ENCODE results near the gene SLC1A1.
"Not testable (repeated sequence)": the region's sequence is repeated elsewhere in the genome, so short reads cannot be mapped to it uniquely, and the experiment has no call there.

SLC1A1 gene

DNA sequence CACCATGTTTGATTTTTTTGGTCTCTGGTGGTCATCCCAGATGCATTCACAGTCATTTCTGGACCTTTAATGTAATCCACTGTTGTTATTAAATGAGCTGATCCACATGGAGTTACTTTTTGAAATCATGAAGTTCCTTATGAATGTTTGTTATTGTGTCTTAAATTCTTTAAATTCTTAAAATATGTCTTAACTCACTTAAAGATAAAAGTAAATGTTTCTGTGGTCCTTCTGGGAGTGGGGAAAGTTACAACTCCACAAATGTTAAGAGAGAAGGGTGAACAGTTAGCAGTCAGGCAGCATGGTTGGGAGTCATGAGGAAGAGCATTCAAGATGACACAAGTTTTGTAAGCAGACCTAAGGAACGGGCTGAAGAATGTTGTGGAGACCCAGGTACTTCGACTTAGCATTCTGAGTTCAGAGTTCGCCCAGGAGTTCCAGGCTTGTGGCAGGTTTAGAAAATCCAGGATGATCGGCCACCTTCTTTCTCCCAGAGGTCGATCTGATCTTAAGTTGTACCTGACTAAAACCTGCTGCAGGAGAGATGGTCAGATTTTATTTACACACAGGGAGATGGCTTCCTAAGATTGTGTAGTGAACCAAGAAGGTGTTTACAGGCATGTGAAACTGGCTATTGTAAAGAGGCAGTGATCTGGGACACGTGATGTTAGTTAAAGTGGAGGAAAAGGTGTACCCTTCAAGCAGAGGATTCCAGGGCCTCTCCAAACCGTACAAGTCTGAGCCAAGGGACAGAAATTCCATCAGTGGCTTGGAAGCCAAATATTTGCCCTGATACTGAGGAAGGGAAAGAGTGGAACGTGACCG, 17.2 kb downstream of the SLC1A1 start:
- peak; percentile 69 for DNase-seq

DNA sequence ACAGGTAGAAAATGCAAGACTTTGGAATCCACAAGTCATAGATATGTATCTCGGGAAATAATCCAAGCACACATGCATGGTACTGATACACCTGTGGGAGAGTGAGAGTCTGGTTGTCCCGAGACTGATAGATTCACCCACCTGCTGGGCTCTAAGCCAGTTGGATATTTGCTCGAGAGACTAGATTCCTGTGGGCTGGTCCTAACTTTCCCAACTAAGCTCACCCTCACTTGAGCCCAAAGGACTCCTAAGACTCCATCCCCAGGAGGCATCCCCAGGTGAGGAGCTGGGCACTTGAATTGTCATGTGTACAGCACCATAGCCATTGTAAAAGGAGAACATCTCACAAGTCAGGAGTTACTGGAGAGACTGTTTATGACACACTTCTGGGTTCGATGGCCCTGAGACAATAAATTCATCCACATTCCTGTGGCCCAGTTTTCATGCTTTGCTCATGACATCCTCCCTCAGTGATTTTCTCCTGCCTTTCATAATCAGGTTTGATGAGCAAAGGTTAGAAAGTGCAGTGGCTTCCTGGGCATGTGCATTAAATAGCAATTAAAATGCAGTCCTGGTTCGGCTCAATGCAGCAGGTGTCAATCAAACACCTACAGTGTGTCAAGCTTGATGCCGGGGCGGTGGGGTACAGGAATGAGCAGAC, 18.1 kb downstream of the SLC1A1 start:
- DNase-seq: peak; percentile 90

DNA sequence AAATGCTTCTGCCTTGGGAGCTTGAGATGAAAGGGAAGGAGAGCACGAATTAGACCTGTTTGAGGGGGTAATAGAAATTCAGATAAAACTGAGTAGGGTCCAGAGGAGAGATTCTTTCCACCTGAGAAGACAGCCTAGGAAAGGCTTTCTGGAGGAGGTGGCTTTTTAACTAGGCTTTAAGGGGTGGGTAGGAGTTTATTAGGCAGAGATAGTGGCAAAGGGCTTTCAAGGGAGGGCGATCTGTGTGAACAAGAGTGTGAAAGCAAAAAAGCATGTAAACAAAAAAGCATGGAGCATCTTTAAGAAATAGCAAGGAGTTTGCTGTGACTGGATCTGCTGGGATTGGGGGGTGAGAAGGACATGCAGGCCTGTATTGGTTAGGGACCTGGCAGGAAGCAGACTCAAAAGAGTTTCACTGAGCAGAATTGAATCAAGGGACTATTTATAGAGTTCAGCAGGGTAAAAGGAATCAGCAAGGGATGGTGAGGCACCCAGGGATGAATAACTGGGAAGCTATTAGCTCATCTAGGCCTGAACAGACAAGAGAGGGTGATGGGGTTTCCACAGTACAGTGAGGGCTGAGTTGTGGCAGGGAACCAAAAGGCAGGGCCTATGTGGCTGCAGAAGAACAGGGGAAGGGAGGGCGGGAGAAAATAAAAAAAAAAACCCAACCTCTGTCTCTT, 18.8 kb downstream of the SLC1A1 start:
- DNase-seq: peak; percentile 87

DNA sequence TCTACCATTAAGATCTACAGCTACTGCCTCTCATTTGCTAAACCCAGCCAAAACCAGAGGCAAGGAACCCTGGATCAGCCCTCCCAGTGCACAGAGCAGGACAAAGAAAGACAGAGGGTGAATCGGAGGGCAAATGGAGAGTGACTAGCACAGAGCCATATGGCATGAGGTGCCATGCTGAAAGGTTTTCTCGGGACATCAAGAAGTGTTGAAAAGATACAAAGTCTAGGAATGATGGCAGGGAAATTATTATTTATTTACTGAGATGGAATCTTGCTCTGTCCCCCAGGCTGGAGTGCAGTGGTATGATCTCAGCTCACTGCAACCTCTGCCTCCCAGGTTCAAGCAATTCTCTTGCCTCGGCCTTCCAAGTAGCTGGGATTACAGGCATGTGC, 19.3 kb downstream of the SLC1A1 start:
- no peak for DNase-seq

DNA sequence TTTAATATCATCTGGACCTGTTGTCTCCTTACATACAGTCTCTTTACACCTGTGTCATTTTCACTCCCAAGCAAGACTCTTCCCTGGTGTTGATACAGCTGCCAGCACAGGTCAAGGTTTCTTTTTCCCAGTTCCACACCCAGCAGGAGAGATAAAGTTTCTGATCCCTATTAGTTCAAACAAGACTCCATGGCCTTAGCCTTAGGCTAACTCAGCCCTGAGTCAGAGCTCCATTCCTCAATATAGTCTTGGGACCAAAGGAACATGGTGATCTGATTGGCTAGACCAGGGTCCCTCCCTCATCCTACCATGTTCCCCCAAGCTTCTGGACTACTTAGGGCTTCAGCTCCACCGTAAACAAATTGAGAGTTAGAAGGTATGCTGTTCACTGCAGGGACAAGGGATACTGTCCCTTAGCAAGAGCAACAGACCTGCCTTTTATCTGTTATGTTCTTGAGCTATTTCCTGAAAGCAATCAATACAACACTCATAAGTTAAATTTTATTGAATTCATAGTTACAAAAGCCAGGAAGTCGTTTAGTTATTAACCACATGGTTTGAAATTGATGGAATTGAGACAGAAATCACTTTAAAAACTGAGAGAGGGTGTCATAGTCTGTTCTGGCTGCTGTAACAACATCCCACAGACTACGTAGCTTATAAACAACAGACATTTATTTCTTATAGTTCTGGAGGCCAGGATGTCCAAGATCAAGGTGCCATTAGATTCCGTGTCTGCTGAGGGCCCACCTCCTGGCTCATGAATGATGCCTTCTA, 20.5 kb downstream of the SLC1A1 start:
- no peak for DNase-seq

DNA sequence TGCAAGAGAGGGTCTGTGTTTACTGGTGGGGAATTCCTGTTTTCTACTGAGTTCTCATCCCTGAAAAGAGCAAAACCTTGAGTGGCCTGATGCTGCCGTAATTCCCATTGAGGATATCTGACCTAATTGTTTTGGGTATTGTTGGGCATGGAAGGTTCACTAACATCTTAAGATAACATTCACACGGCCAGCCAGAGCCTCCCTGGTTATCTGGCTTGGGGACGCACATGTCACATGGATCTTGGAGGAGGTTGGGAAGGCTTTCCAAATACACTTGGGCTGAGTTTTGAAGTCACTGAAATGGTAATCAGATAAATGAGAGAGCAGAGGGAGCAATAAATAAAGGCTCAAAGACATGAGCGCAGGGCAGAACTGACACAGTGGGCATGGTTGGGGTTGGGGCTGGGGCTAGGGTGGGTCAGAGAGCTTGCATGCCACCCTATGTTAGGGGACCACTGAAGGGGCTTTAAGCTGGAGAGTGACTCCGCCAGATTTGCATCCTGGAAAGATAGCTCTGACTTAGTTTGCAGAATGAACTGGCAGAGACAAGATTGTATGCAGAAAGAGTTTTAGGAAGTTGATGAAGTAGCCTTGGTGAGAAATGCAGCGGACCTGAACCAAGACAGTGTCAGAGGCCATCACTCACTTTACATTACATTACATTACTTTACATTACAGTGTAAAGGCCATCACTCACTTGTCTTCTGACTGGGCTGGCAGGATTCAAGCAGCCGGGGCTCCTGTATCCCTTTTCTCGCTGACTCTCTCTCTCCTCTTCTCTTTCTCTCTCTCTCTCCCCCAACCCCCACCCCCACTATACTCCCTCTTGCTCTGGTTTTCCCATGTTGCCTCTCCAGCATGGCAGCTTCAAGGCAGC, 24.2 kb downstream of the SLC1A1 start:
- no peak for DNase-seq

DNA sequence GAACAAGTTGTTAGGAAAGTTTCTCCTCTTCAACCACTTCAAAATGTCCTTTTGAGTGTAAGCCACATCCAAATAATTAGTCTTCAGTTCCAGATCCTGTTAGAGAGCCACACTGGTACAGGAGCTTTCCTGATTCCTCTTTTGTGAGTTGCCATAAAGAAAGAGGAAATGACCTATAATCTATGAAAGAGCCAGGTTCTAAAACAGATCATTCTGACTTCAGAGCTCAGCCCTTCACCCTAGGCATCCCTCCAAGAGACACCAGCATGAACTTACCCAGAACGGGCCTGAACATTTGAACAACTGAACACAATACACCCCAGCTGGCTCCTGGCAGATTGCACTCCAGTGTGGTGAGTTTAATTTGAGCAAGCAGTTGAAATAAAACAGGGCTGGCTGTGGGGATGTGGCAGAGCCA, 25.7 kb downstream of the SLC1A1 start:
- no peak for DNase-seq

DNA sequence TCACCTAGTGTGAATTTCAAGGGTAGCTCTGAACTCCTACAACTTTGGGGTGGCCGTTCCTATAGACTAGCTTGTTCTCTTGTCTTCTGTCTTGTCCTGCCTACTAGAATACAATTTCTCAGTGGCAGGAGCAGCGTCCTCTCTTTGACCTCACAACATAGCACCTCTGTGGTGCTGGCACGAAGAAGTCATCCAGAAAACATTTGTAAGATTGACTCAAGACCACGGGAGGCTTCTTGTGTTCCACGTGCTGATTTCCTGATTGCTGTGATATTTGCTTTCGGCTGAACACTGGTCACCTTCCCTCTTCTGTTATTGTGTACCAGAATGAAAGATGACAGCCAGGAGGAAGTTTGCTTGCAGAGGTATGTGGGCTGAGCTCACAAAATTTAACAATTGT, 27.0 kb downstream of the SLC1A1 start:
- DNase-seq: no peak

DNA sequence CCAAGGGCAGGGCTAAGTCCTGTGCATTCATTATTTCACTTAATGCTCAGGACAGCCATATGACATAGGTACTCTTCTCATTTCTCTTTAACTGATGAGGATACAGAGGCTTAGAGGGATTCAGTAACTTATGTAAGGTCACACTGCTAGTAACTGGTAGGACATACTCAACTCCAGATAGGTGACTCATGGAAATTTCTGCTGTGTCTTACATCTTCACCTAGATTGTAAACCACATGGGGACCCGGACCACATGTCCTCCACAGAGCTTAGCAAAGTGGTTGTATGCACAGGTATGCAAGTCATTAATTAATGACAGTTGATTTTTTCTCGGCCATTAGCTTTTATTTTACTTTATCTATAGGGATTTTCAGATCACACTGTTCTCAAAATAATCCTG, 29.3 kb downstream of the SLC1A1 start:
- no peak for DNase-seq

DNA sequence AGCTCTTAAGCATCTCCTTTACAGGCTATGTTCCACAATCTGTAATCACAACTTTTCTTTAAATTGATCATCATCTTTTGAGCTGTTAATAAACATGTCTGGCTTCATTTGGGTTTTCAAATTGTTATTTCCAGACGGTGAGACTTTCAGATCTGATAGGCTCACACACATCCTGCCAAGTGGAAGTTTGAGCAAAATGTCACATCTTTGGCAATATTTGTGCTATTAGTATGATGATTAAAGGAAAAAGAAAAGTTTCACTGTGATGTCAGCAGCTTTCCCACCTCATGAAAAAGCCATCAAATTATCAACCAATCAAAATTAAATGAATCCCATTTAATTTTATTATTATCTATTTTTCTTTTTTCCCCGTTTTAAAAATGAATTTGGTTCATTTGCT, 29.8 kb downstream of the SLC1A1 start:
- DNase-seq: no peak

DNA sequence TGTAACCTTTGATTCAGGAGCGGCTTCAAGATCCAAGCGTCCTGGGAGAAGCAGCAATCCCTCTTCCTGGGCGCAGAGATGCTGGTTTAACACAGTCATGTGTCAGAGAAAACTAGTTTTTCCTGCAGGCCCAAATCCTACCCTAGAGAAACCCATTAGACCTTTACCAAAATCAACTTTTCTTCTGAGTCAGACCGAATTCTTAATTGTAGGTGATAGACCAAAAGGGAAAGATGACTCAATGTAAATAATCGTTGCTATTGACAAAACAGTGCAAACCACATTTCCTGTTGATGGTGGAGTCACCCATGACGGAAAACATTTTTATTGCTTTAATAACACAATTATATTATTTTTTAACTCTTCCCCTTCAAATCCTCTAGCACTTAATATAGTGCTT, 40.1 kb downstream of the SLC1A1 start:
- peak; percentile 47 for DNase-seq

DNA sequence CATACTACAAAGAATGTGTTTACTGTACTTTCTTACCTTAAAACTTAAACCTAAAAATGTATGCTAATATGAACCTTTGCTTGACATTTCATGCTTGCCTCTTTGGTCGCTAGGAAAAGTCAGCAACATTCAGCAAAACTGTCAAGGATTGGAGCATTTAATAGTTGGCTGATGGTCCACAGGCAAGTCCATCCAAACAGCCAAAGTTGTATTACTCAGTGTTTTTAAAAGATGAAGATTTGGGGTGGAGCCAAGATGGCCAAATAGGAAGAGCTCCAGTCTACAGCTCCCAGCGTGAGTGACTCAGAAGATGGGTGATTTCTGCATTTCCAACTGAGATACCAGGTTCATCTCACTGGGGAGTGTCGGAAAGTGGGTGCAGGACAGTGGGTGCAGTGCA, 40.6 kb downstream of the SLC1A1 start:
- DNase-seq: peak; percentile 76

DNA sequence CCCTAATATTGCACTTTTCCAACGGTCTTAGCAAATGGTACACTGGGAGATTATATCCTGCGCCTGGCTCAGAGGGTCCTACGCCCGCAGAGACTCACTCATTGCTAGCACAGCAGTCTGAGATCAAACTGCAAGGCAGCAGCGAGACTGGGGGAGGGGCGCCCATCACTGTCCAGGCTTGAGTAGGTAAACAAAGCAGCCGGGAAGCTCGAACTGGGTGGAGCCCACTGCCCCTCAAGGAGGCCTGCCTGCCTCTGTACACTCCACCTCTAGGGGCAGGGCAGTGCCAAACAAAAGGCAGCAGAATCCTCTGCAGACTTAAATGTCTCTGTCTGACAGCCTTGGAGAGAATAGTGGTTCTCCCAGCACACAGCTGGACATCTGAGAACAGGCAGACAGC, 41.1 kb downstream of the SLC1A1 start:
- not testable (repeated sequence) for DNase-seq

DNA sequence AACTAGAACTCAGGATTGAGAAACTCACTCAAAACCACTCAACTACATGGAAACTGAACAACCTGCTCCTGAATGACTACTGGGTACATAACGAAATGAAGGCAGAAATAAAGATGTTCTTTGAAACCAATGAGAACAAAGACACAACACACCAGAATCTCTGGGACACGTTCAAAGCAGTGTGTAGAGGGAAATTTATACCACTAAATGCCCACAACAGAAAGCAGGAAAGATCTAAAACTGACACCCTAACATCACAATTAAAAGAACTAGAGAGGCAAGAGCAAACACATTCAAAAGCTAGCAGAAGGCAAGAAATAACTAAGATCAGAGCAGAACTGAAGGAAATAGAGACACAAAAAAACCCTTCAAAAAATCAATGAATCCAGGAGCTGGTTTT, 43.6 kb downstream of the SLC1A1 start:
- DNase-seq: not testable (repeated sequence)

DNA sequence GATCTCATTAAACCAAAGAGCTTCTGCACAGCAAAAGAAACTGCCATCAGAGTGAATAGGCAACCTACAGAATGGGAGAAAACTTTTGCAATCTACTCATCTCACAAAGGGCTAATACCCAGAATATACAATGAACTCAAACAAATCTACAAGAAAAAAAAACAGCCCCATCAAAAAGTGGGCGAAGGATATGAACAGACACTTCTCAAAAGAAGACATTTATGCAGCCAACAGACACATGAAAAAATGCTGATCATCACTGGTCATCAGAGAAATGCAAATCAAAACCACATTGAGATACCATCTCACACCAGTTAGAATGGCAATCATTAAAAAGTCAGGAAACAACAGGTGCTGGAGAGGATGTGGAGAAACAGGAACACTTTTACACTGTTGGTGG, 45.9 kb downstream of the SLC1A1 start:
- not testable (repeated sequence) for DNase-seq

DNA sequence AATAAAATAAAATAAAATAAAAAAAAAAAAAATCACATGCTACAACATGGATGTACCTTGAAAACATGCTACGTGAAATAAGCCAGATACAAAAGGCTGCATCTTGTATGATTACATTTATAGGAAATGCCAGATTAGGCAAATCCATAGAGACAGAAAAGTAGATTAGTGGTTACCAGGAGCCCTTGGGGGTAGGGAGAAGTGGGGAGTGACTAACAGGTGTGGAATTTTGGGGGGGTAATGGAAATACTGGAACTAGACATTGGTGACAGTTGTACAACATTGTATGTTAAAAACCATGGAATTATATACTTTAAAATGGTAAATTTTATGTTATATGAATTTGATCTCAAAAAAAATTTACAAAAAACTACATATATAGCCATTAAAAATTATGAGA, 47.3 kb downstream of the SLC1A1 start:
- peak; percentile 34 for DNase-seq

DNA sequence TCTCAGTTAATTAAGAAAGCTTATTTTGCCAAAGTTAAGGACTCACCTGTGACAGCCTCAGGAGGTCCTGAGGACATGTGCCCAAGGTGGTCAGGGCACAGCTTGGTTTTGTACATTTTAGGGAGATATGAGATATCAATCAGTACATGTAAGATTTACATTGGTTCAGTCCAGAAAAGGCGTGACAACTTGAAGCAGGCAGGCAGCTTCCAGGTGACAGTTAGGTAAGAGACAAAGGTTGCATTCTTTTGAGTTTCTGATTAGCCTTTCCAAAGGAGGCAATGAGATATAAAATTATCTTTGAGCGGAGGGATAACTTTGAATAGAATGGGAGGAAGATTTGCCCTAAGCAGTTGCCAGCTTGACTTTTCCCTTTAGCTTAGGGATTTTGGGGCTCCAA, 47.8 kb downstream of the SLC1A1 start:
- no peak for DNase-seq

DNA sequence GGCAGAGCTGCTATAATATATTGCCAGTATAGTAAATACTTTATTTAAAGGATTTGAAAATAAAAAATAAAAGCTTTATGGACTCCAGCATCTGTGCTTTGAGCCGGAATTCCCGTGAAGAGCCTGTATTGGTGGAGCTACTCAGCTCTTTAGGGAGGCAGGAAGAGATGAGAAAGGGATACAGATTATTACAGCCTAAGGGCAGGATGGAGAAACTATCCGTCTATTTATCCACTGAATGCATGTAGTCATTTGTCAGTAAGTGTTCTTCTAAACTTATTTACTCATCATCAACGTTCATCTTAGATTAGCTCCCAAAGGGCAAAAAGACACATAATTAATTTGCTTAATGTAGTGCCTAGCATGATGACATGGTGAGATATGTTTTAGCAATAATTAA, 48.4 kb downstream of the SLC1A1 start:
- no peak for DNase-seq

DNA sequence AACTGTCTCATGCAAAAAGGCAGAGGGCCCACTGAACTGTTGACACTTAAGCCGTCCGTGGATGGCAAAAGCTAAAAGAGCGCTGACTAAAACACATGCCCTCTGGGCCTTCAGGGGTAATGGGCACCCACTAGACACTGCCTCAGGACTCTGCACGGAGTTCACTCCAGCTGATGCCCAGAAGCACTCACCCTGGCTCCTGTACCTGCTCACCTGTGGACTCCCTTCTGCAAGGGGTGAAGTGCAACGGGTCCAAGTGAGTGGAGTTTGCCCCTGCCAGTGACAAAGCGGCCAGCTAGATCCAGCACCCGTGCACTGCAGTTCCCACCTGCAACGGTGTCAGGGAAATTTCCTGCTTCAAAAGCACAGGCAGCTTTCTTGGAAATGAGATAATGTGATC, 50.2 kb downstream of the SLC1A1 start:
- no peak for DNase-seq

DNA sequence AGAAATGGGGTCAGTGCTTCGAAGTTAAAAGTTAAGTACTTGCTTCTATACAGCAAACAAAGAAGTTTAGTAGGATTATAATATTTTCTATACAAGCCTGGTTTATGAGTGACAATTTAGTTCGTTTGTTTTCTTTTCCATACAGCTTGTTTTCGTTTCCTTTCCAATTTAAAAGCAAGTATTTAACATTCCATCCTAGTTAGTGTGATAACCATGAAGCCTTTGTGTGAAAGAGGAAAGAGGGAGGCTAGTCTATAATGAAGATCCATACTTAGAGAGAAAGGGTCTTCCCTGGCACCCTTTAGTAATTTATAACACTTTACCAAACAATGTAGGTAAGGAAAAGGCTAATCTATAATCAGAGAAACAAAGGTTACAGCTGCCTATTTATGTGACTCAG, 51.0 kb downstream of the SLC1A1 start:
- no peak for DNase-seq

DNA sequence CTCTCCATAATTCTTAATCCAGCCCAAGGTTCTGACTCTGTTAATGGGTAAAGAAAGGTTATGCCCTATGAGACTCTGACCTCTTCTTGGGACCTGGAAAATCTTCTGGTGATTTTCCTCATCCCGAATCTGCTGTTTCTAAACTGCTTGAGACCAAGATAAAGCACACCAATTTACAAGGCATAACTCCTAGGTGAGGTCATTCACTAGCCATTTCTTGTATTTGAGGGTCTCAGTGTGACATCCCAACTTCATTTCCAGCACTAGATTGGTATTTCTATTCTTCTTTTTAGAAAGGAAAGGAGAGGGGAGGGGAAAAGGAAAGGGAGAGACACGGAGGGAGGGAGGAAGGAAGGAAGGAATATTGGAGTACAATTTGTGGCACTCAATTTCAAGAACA, 51.6 kb downstream of the SLC1A1 start:
- no peak for DNase-seq

DNA sequence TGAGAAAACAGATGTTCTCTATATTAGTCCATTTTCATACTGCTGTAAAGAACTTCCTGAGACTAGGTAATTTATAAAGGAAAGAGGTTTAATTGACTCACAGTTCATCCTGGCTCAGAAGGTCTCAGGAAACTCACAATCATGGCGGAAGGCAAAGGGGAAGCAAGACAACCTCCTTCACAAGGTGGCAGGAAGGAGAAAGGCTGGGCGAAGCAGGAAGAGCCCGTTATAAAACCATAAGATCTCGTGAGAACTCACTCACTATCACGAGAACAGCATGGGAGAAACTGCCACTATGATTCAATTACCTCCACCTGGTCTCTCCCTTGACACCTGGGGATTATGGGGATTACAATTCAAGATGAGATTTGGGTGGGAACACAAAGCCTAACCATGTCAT, 54.4 kb downstream of the SLC1A1 start:
- DNase-seq: not testable (repeated sequence)

Measured in EL (cell line).